Uterus (tissue), 4 donors: ENCODE results near the gene SSBP2. TPM values are rescaled to one million over a fixed set of nuclear protein-coding genes. Genes with fewer than 3 reads are reported as not detected.

Experiments used
- DNase-seq, 2 donors: peaks; one replicate each; pipeline ENCODE4 v3.0.0-alpha.2; 2019 to 2020
- H3K27ac ChIP-seq, 2 donors: fragments of 200-600 bp; sonication (generic); 1 replicate in 1 of 2; 2 replicates in 1 of 2; pipeline ENCODE4 v1.5.1; 2016 to 2018
- H3K27me3 ChIP-seq, 2 donors: fragments of 200-600 bp; sonication (generic); one replicate each; pipeline ENCODE4 v1.5.1; 2018 to 2019; ENCODE audit warnings: control low read depth in 1 of 2
- H3K36me3 ChIP-seq, 2 donors: fragments of 200-600 bp; sonication (generic); one replicate each; pipeline ENCODE4 v1.5.1; 2019; ENCODE audit warnings: control low read depth in 1 of 2
- H3K4me1 ChIP-seq, 2 donors: fragments of 200-600 bp; sonication (generic); one replicate each; pipeline ENCODE4 v1.5.1; 2018 to 2019; ENCODE audit warnings: control low read depth in 1 of 2
- H3K4me3 ChIP-seq, 2 donors: fragments of 200-600 bp; sonication (generic); 1 replicate in 1 of 2; 2 replicates in 1 of 2; pipeline ENCODE4 v1.5.1; 2018 to 2019; ENCODE audit warnings: mild to moderate bottlenecking in 1 of 2
- H3K9me3 ChIP-seq, 2 donors: fragments of 200-600 bp; sonication (generic); one replicate each; pipeline ENCODE4 v1.5.1; 2019; ENCODE audit warnings: control low read depth in 1 of 2
- CTCF ChIP-seq, 4 experiments: fragments of 200-600 bp in 2 of 4; fragments of 450-650 bp in 2 of 4; sonication (generic) in 2 of 4; IDR thresholded peaks; one replicate each; pipeline ENCODE4 v1.5.1; 2016 to 2019; ENCODE audit warnings: antibody characterized with exemption in 4 of 4, mild to moderate bottlenecking in 2 of 4, moderate library complexity in 1 of 4
- POLR2A ChIP-seq, 2 donors: fragments of 450-650 bp; IDR thresholded peaks; one replicate each; pipeline ENCODE4 v1.6.1; 2016; ENCODE audit warnings: antibody characterized with exemption in 2 of 2, mild to moderate bottlenecking in 1 of 2, moderate library complexity in 1 of 2
- intact Hi-C: fragments of 100-400 bp; cut with DNase I; formaldehyde crosslinking; loops from one replicate; pipeline ENCODE4 v1.15.1; 2023; ENCODE audit warnings: low total_unique reads
- total RNA-seq, 4 donors: library from RNA; depleted of rRNA in 3 of 4; stranded (reverse); fragments of >200 nt in 3 of 4; gene quantifications; one replicate each; pipeline versions ENCODE4 v1.1.0 to v1.2.4, GENCODE V29; 2014 to 2023
- donor health status: DM: yes; HTN: yes; CAD: no.

Gene SSBP2
- total RNA-seq, 4 donors from 2014 or later = 22.0 to 204 (median 90.9) TPM

GRCh38 chr5:81575924-81576323 lies 175.0 kb downstream of the SSBP2 start:
- Histone ChIP-seq H3K27ac (no peak overlapping the region), H3K9me3 (no peaks in the 10 kb centered on the region), H3K4me1 (no peaks in the 10 kb centered on the region), H3K36me3 (no peaks in the 10 kb centered on the region), H3K27me3 (no peaks in the 10 kb centered on the region), H3K4me3 (no peak overlapping the region)
- TF ChIP-seq POLR2A (IDR thresholded peaks at IDR 0.05) (no peak), CTCF (IDR thresholded peaks at IDR 0.05) (no peak)
- DNase-seq = no peak
- intact Hi-C loops = no loop called here

GRCh38 chr5:81572201-81572600 lies 178.7 kb downstream of the SSBP2 start:
- intact Hi-C loops = no loop called here

DNA sequence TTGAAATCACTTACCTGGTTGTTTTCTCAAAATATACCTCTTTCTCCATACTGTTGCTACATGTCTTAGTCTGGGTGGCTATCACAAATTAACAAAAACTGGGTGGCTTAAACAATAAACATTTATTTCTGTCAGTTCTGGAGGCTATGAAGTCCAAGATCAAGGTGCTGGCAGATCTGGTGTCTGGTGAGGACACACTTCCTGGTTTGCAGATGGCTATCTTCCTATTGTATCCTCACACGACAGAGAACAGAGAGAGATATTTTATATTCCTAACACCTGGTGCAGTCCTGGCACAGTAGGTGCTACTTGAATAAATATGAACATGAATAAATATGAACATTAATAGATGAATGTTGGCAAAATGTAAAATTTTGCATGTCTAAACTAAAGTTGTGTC lies 192.7 kb downstream of the SSBP2 start:
- Histone ChIP-seq H3K27me3 (no peaks in the 10 kb centered on the region), H3K4me3 (no peak overlapping the region), H3K9me3 (no peaks in the 10 kb centered on the region), H3K4me1 (peaks cover 0 to 6% of the 10 kb centered on the region in 2 donors), H3K36me3 (no peaks in the 10 kb centered on the region), H3K27ac (no peak overlapping the region)
- DNase-seq = no peak
- TF ChIP-seq POLR2A (IDR thresholded peaks at IDR 0.05) = no peak
- no peak for TF ChIP-seq CTCF (IDR thresholded peaks at IDR 0.05)
- intact Hi-C loops = no loop called here

More at GRCh38 chr5:81572201-81572600, 178.7 kb downstream of the SSBP2 start:
- no peak for DNase-seq
- no peaks in the 10 kb centered on the region for H3K9me3 ChIP-seq
- H3K36me3 ChIP-seq = no peaks in the 10 kb centered on the region
- H3K27me3 ChIP-seq = no peaks in the 10 kb centered on the region
- no peak overlapping the region for H3K27ac ChIP-seq
- TF ChIP-seq POLR2A (IDR thresholded peaks at IDR 0.05) (no peak), CTCF (IDR thresholded peaks at IDR 0.05) (no peak)
- H3K4me3 ChIP-seq = no peak overlapping the region
- no peaks in the 10 kb centered on the region for H3K4me1 ChIP-seq

DNA sequence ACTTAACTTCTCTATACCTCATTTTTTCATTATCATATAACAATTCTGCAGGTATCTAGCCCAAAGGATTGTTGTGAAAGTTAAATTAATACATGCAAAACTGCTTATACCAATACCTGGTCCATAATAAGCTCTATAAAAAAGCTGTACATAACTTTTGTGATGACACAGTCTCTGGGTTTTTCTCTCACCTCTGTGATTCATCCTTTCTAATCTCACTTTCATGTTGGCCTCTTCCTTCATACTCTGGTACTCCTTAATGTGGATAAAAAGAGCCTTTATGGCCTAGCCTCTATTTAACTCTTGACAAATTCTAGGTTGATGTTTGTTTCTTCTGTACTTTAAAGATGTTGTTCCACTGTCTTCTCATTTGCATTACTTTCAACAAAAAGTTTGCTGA lies 194.1 kb downstream of the SSBP2 start:
- H3K27me3 ChIP-seq = no peaks in the 10 kb centered on the region
- H3K4me3 ChIP-seq = no peak overlapping the region
- no peaks in the 10 kb centered on the region for H3K36me3 ChIP-seq
- H3K9me3 ChIP-seq = no peaks in the 10 kb centered on the region
- no peak for DNase-seq
- H3K27ac ChIP-seq = no peak overlapping the region
- intact Hi-C loops = no loop called here
- TF ChIP-seq POLR2A (IDR thresholded peaks at IDR 0.05) (no peak), CTCF (IDR thresholded peaks at IDR 0.05) (no peak)
- peaks cover 0 to 6% of the 10 kb centered on the region in 2 donors for H3K4me1 ChIP-seq

DNA sequence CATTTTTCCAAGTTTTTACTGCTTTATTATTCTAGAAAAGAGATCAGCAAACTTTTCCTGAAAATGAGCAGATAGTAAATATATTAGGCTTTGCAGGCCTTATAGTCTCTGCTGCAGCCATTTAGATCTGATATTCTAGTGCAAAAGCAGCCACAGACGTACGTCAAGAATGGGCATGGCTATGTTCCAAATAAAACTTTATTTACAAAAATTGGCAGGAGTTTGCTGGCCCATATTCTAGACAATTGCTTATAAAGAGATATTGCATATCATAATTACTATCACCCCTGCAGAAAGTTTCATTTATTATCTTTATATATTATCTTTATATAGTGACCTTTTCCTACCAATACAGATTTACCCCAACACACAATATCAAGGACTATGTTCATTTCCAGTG lies 195.0 kb downstream of the SSBP2 start:
- intact Hi-C loops = no loop called here
- TF ChIP-seq POLR2A (IDR thresholded peaks at IDR 0.05) = no peak
- no peak for TF ChIP-seq CTCF (IDR thresholded peaks at IDR 0.05)
- H3K27me3 ChIP-seq = no peaks in the 10 kb centered on the region
- H3K9me3 ChIP-seq = no peaks in the 10 kb centered on the region
- H3K4me1 ChIP-seq = peaks cover 0 to 6% of the 10 kb centered on the region in 2 donors
- no peak overlapping the region for H3K27ac ChIP-seq
- H3K4me3 ChIP-seq = no peak overlapping the region
- no peak for DNase-seq
- no peaks in the 10 kb centered on the region for H3K36me3 ChIP-seq
